HCT116 (cell line): ENCODE results near the gene STPG2. TPM values are rescaled to one million over a fixed set of nuclear protein-coding genes. Genes with fewer than 3 reads are reported as not detected.

Experiments used
- ATAC-seq: fragments of 200-7000 bp; cut with Tn5 transposase; 2 replicates; pipeline ENCODE4 v1.9.1; 2020; ENCODE audit warnings: mild to moderate bottlenecking, moderate library complexity
- BruUV-seq: library from RNA; stranded (reverse); fragments of 400-500 nt; replicated peaks from 2 replicates; lab custom pipeline; 2021; lab: Mats Ljungman, UMichigan
- CTCF ChIA-PET: fragments of 300-600 bp; sonication (Branson Sonifier 250); formaldehyde crosslinking; loops from one replicate; lab custom pipeline; 2021; ENCODE audit warnings: antibody characterized with exemption; lab: Charles Lee
- POLR2A ChIA-PET: fragments of 300-600, 350-600 bp; sonication (Branson Sonifier 250); formaldehyde crosslinking; loops from one replicate; lab custom pipeline; 2021; ENCODE audit warnings: antibody characterized with exemption; lab: Charles Lee
- RAD21 ChIA-PET, 2 experiments: fragments of 300-600 bp; sonication (Branson Sonifier 250); formaldehyde crosslinking; loops; one replicate each; lab custom pipeline; 2023; ENCODE audit warnings: low total read pairs in 2 of 2; ENCODE audit not compliant: uncharacterized antibody in 2 of 2, unreplicated experiment in 2 of 2, low non-redundant PET in 1 of 2; lab: Charles Lee
- DNase-seq: peaks from one replicate; pipeline ENCODE4 v3.0.0-alpha.2; 2010; ENCODE audit warnings: low read depth, low spot score
- H2AFZ ChIP-seq: fragments of 200-600 bp; shearing (Covaris generic), sonication (generic); 2 replicates; pipeline ENCODE4 v1.6.1; 2017; ENCODE audit warnings: low read depth, mixed run types, mixed read lengths, antibody characterized with exemption, low read length; ENCODE audit not compliant: poor library complexity, severe bottlenecking
- H3K27ac ChIP-seq: 2 replicates; pipeline ENCODE4 v1.5.1; 2012; ENCODE audit warnings: low read depth, low read length
- H3K27me3 ChIP-seq: fragments of 200-600 bp; sonication (generic); 2 replicates; pipeline ENCODE4 v1.6.1; 2016; ENCODE audit warnings: mixed run types, low read length, mixed read lengths; ENCODE audit not compliant: insufficient read depth
- H3K36me3 ChIP-seq, 2 experiments: fragments of 200-500 bp in 1 of 2; fragments of 200-600 bp in 1 of 2; sonication (Bioruptor generic) in 1 of 2; sonication (generic) in 1 of 2; 2 replicates each; pipeline versions ENCODE4 v1.5.1 to v1.6.1; 2014 to 2016; ENCODE audit warnings: low read length in 2 of 2, inconsistent platforms in 1 of 2, mixed read lengths in 1 of 2, mixed run types in 1 of 2; ENCODE audit not compliant: insufficient read depth in 2 of 2, control insufficient read depth in 1 of 2
- H3K4me1 ChIP-seq, 2 experiments: fragments of 200-600 bp in 1 of 2; sonication (generic) in 1 of 2; 2 replicates each; pipeline versions ENCODE4 v1.5.1 to v1.6.1; 2012 to 2017; ENCODE audit warnings: low read length in 2 of 2, inconsistent platforms in 1 of 2, mild to moderate bottlenecking in 1 of 2, mixed read lengths in 1 of 2, mixed run types in 1 of 2, moderate library complexity in 1 of 2; ENCODE audit not compliant: insufficient read depth in 2 of 2, control insufficient read depth in 1 of 2
- H3K4me2 ChIP-seq: fragments of 200-600 bp; sonication (generic); 2 replicates; pipeline ENCODE4 v1.6.1; 2017; ENCODE audit warnings: mixed run types, low read length, mixed read lengths
- H3K4me3 ChIP-seq, 2 experiments: fragments of 200-600 bp in 1 of 2; sonication (generic) in 1 of 2; replicated peaks in 1 of 2; 2 replicates each; pipeline ENCODE4 v1.5.1; 2011 to 2016; ENCODE audit warnings: low read length in 2 of 2, control low read depth in 1 of 2, low read depth in 1 of 2, mild to moderate bottlenecking in 1 of 2, mixed read lengths in 1 of 2, mixed run types in 1 of 2
- H3K79me2 ChIP-seq: fragments of 200-600 bp; sonication (generic); 2 replicates; pipeline ENCODE4 v1.6.1; 2017; ENCODE audit warnings: mild to moderate bottlenecking, mixed run types, low read length, moderate library complexity, mixed read lengths; ENCODE audit not compliant: insufficient read depth
- H3K9ac ChIP-seq: fragments of 200-600 bp; sonication (generic); 2 replicates; pipeline ENCODE4 v1.6.1; 2016; ENCODE audit warnings: low read length, mixed read lengths
- H3K9me2 ChIP-seq: fragments of 200-600 bp; sonication (generic), shearing (Covaris generic); 2 replicates; pipeline ENCODE4 v1.6.1; 2017; ENCODE audit warnings: mixed run types, mild to moderate bottlenecking, moderate library complexity; ENCODE audit not compliant: insufficient read depth
- H3K9me3 ChIP-seq, 2 experiments: fragments of 200-500 bp in 1 of 2; fragments of 200-600 bp in 1 of 2; sonication (Bioruptor generic) in 1 of 2; sonication (generic) in 1 of 2; 2 replicates each; pipeline ENCODE4 v1.6.1; 2014 to 2017; ENCODE audit warnings: low read length in 2 of 2, mixed read lengths in 2 of 2, inconsistent platforms in 1 of 2, low read depth in 1 of 2, mild to moderate bottlenecking in 1 of 2, mixed run types in 1 of 2, moderate library complexity in 1 of 2; ENCODE audit not compliant: control insufficient read depth in 1 of 2, insufficient read depth in 1 of 2
- H4K20me1 ChIP-seq: fragments of 200-600 bp; sonication (generic), shearing (Covaris generic); 2 replicates; pipeline ENCODE4 v1.6.1; 2017; ENCODE audit warnings: mixed run types, mild to moderate bottlenecking, moderate library complexity; ENCODE audit not compliant: insufficient read depth
- CBX3 ChIP-seq: IDR thresholded peaks from 2 replicates; pipeline ENCODE4 v1.6.1; 2012; ENCODE audit warnings: low read depth
- CEBPB ChIP-seq: IDR thresholded peaks from 2 replicates; pipeline ENCODE4 v1.6.1; 2012; ENCODE audit warnings: low read depth
- CTCF ChIP-seq, 3 experiments: fragments of 200-600 bp in 1 of 3; sonication (generic) in 1 of 3; IDR thresholded peaks in 2 of 3; conservative IDR thresholded peaks in 1 of 3; 2 replicates each; pipeline ENCODE4 v1.5.1; 2012 to 2017; ENCODE audit warnings: low read depth in 2 of 3, low read length in 2 of 3, antibody characterized with exemption in 1 of 3, borderline replicate concordance in 1 of 3, control low read depth in 1 of 3, mild to moderate bottlenecking in 1 of 3, mixed read lengths in 1 of 3, mixed run types in 1 of 3, moderate library complexity in 1 of 3; ENCODE audit not compliant: insufficient read depth in 1 of 3
- EGR1 ChIP-seq: IDR thresholded peaks from 2 replicates; pipeline ENCODE4 v1.6.1; 2012; ENCODE audit warnings: low read depth
- ELF1 ChIP-seq: IDR thresholded peaks from 2 replicates; pipeline ENCODE4 v1.6.1; 2012; ENCODE audit warnings: low read depth, borderline replicate concordance
- EZH2 ChIP-seq: fragments of 200-600 bp; sonication (generic); IDR thresholded peaks from 2 replicates; pipeline ENCODE4 v1.6.1; 2017; ENCODE audit warnings: antibody characterized with exemption, mixed run types
- FOSL1 ChIP-seq: IDR thresholded peaks from 2 replicates; pipeline ENCODE4 v1.6.1; 2012; ENCODE audit warnings: low read depth
- JUND ChIP-seq: IDR thresholded peaks from 2 replicates; pipeline ENCODE4 v1.6.1; 2012
- POLR2AphosphoS5 ChIP-seq: IDR thresholded peaks from 2 replicates; pipeline ENCODE4 v1.6.1; 2011; ENCODE audit warnings: mild to moderate bottlenecking, low read depth, low read length, moderate library complexity
- RAD21 ChIP-seq: IDR thresholded peaks from 2 replicates; pipeline ENCODE4 v1.6.1; 2012; ENCODE audit warnings: low read depth, mild to moderate bottlenecking
- TCF7L2 ChIP-seq: IDR thresholded peaks from 2 replicates; pipeline ENCODE4 v1.7.0; 2011; ENCODE audit warnings: borderline replicate concordance, inconsistent platforms; ENCODE audit not compliant: insufficient read depth, insufficient read length; ENCODE audit errors: extremely low read depth
- ZBTB33 ChIP-seq: IDR thresholded peaks from 2 replicates; pipeline ENCODE4 v1.6.1; 2011; ENCODE audit warnings: mild to moderate bottlenecking, low read length, moderate library complexity; ENCODE audit not compliant: insufficient replicate concordance; ENCODE audit errors: extremely low read depth
- ZNF274 ChIP-seq: fragments of 200-500 bp; sonication (Bioruptor generic); IDR thresholded peaks from 2 replicates; pipeline ENCODE4 v1.6.1; 2014; ENCODE audit warnings: mild to moderate bottlenecking, low read depth, low read length, inconsistent platforms
- intact Hi-C: fragments of 100-400 bp; cut with micrococcal nuclease; formaldehyde crosslinking; loops from 2 replicates; pipeline ENCODE4 v1.10.0; 2022
- total RNA-seq: library from RNA; stranded (reverse); gene quantifications from one replicate; pipeline ENCODE4 v1.2.1, GENCODE V29; 2021; ENCODE audit not compliant: unreplicated experiment

STPG2 gene
- total RNA-seq, 1 experiment from 2014 or later = not detected

GRCh38 chr4:97819294-97819693 is 324.0 kb downstream of the STPG2 start:
- Histone ChIP-seq H3K27me3 (no peaks in the 10 kb centered on the region), H3K27ac (no peak overlapping the region), H3K4me3 (no peak overlapping the region), H3K79me2 (no peaks in the 10 kb centered on the region), H3K4me1 (no peaks in the 10 kb centered on the region), H3K9ac (no peak overlapping the region), H2AFZ (no peak overlapping the region), H3K9me2 (no peaks in the 10 kb centered on the region), H3K36me3 (no peaks in the 10 kb centered on the region), H3K9me3 (no peaks in the 10 kb centered on the region; a peak in 1 of 4 replicates), H4K20me1 (no peaks in the 10 kb centered on the region), H3K4me2 (no peak overlapping the region)
- DNase-seq = no peak
- intact Hi-C loops = no loop called here
- RAD21 ChIA-PET = no interaction called here
- CTCF ChIA-PET = no interaction called here
- POLR2A ChIA-PET = no interaction called here
- TF ChIP-seq POLR2AphosphoS5 = no peak
- no peak for TF ChIP-seq TCF7L2
- ATAC-seq = no peak
- BruUV-seq = no TSS peak

GRCh38 chr4:97812768-97813167 is 330.5 kb downstream of the STPG2 start:
- intact Hi-C loops = no loop called here
- no TSS peak for BruUV-seq
- no peaks in the 10 kb centered on the region for H3K79me2 ChIP-seq
- peak overlapping the region; percentile 20 for H2AFZ ChIP-seq
- H3K36me3 ChIP-seq = no peaks in the 10 kb centered on the region
- ChIA-PET CTCF (no interaction called here), RAD21 (no interaction called here), POLR2A (no interaction called here)
- no peaks in the 10 kb centered on the region for H3K4me1 ChIP-seq
- no peak for DNase-seq
- no peak overlapping the region for H3K4me3 ChIP-seq
- H4K20me1 ChIP-seq = no peaks in the 10 kb centered on the region
- H3K9me3 ChIP-seq = no peaks in the 10 kb centered on the region
- H3K27ac ChIP-seq = no peak overlapping the region
- no peak overlapping the region for H3K9ac ChIP-seq
- no peak for TF ChIP-seq CTCF (IDR thresholded peaks at IDR 0.05 in 2 of 3, conservative IDR thresholded peaks at IDR 0.05 in 1 of 3; ENCODE audit: borderline replicate concordance in 1 of 3, insufficient read depth in 1 of 3, low read depth in 2 of 3, low read length in 2 of 3)
- TF ChIP-seq EGR1 = no peak
- no peak for TF ChIP-seq EZH2
- TF ChIP-seq CBX3 = no peak
- no peak for TF ChIP-seq JUND
- no peak for TF ChIP-seq ZBTB33
- TF ChIP-seq ZNF274 = no peak
- no peak for TF ChIP-seq CEBPB
- no peak for TF ChIP-seq FOSL1
- no peak for TF ChIP-seq ELF1
- no peak for TF ChIP-seq RAD21
- TF ChIP-seq, all 23 proteins: peak for 0
- no peaks in the 10 kb centered on the region for H3K9me2 ChIP-seq
- ATAC-seq = no peak
- H3K27me3 ChIP-seq = no peaks in the 10 kb centered on the region
- H3K4me2 ChIP-seq = no peak overlapping the region
